Measurements from ENCODE around the gene HAUS7.
A peak's percentile ranks its signal among the peaks of the same experiment; 100 is the strongest.

Gene HAUS7

DNA sequence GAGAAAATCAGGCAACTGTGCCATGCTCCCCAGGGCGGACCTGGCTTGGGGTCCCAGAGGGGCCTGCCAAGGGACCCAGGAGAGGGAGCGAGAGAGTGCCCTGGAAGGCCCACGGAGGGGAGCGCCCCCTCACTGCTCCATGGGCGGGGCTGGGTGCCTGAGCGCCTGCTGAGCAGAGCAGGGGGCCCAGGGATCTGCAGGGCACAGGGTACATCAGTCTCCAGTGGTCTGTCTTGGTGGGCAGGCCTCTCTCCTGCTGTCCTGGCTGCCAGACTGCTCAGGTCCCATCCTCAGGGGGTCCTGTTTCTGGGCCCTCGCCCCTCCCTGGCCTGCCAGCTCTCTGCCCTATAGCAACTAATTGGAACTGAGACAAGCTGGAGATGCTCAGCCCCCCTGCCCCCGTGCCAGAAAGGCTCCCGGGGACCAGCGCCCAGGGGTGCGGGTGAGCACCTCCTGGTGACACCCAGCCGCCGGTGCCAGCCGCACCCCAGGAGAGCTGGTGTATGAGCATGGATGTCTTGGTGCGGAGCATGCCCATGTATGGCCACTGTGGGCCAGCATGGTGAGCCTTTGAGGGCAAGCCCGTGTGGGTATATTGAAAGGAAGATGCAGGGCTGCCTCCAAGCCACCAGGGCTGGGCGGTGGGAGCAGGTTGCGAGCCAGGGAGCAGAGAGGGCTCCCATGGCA is 25.7 kb upstream of the HAUS7 start:
- Histone ChIP-seq H3K4me3 (ENCODE audit: low read depth, low read length) (peak overlapping the region; percentile 55), H3K36me3 (no peaks in the 10 kb centered on the region), H3K27me3 (no peaks in the 10 kb centered on the region), H3K9me3 (no peaks in the 10 kb centered on the region), H3K4me1 (peaks cover 12% of the 10 kb centered on the region)
- DNase-seq: no peak
- TF ChIP-seq, protein P1, sequence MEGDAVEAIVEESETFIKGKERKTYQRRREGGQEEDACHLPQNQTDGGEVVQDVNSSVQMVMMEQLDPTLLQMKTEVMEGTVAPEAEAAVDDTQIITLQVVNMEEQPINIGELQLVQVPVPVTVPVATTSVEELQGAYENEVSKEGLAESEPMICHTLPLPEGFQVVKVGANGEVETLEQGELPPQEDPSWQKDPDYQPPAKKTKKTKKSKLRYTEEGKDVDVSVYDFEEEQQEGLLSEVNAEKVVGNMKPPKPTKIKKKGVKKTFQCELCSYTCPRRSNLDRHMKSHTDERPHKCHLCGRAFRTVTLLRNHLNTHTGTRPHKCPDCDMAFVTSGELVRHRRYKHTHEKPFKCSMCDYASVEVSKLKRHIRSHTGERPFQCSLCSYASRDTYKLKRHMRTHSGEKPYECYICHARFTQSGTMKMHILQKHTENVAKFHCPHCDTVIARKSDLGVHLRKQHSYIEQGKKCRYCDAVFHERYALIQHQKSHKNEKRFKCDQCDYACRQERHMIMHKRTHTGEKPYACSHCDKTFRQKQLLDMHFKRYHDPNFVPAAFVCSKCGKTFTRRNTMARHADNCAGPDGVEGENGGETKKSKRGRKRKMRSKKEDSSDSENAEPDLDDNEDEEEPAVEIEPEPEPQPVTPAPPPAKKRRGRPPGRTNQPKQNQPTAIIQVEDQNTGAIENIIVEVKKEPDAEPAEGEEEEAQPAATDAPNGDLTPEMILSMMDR (IDR thresholded peaks at IDR 0.05; ENCODE audit: low read depth, low read length): no peak

DNA sequence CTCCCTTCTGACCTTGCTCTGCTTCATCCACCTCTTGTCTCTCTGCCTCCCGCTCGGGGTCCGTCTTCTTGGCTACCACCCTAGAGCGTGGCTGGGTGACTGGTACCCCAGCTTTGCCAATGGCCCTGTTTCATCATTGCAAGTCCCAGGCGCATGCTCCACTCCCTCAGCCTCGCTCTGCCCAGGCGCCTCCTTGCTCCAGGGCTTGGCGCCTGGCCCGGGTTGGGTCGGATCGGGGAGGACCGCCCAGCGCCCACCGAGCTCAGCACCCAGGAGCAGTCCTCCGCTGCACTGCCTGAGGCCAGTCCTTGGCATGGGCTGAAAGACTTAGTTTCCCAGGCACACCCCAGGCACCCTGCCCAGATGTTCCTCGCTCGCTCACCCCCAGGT is 25.0 kb upstream of the HAUS7 start:
- peak; percentile 75 for DNase-seq
- Histone ChIP-seq H3K4me1 (peaks cover 12% of the 10 kb centered on the region), H3K27me3 (no peaks in the 10 kb centered on the region), H3K4me3 (ENCODE audit: low read depth, low read length) (peak overlapping the region; percentile 55), H3K36me3 (no peaks in the 10 kb centered on the region), H3K9me3 (no peaks in the 10 kb centered on the region)
- TF ChIP-seq, protein P1 (IDR thresholded peaks at IDR 0.05; ENCODE audit: low read depth, low read length): no peak

DNA sequence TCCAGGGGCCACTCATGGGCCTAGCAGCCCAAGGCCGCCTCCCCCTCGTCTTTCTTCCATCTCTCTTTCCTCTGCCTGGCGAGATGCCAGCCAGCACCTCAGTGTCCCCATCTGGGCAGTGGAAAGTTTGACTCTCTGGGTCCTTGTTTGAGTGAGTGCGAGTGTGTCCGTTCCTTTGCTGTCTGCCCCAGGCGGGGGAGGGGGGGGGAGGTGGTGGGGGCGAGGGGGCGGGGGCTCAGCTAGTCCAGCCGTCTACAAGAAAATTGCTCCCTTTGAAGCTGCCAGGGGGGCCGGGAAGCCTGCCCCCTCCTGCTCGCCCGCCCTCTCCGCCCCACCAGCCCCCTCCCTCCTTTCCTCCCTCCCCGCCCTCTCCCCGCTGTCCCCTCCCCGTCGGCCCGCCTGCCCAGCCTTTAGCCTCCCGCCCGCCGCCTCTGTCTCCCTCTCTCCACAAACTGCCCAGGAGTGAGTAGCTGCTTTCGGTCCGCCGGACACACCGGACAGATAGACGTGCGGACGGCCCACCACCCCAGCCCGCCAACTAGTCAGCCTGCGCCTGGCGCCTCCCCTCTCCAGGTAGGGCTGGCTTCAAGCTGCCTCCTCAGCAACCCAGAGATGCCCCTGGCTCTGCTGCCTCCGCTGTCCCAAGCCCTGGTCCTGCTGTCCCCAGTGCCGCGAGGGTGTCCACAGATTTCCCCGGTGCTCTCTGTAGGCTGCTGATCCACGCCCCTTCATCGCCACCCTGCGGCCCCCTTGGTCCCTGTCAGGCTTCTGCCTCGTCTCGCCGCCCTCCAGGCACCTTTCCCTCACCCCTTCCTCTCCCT is 24.4 kb upstream of the HAUS7 start, which contains the start of gene BGN:
BGN (plus strand) TSS at position 440 of the 821 bp plus-strand sequence. CDS start 9,652 bp downstream, outside the sequence.
- DNase-seq: peak; percentile 80
- Histone ChIP-seq H3K4me1 (peaks cover 12% of the 10 kb centered on the region), H3K9me3 (no peaks in the 10 kb centered on the region), H3K27me3 (no peaks in the 10 kb centered on the region), H3K4me3 (ENCODE audit: low read depth, low read length) (peak within 1 kb of the TSS; percentile 55), H3K36me3 (no peaks in the 10 kb centered on the region)
- TF ChIP-seq, protein P1 (IDR thresholded peaks at IDR 0.05; ENCODE audit: low read depth, low read length): peak; percentile 57

DNA sequence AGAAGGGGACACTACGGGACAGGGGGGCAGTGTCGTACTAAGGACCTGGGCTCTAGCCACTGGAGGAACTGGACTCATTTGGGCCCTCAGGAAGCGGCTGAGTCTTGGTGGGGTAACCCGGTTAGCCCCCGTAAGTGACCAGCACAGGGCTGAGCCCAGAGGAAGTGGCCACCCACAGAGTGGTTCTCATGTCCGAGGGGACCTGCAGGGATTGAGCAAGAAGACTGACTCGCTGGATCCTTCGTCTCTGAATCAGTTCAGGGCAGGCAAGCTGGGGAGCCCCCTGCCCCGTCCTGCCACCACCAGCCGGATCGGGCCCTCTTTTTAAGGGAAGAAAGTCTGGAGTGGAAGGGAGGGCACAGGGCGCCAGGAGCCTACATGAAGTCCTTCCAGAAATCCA is 23.7 kb upstream of the HAUS7 start:
- DNase-seq: no peak
- no peaks in the 10 kb centered on the region for H3K36me3 ChIP-seq
- peaks cover 9% of the 10 kb centered on the region for H3K4me1 ChIP-seq
- H3K4me3 ChIP-seq (ENCODE audit: low read depth, low read length): no peak overlapping the region; the same call in 1 of the 2 replicates
- TF ChIP-seq, protein P1 (IDR thresholded peaks at IDR 0.05; ENCODE audit: low read depth, low read length): no peak
- no peaks in the 10 kb centered on the region for H3K27me3 ChIP-seq
- H3K9me3 ChIP-seq: no peaks in the 10 kb centered on the region

DNA sequence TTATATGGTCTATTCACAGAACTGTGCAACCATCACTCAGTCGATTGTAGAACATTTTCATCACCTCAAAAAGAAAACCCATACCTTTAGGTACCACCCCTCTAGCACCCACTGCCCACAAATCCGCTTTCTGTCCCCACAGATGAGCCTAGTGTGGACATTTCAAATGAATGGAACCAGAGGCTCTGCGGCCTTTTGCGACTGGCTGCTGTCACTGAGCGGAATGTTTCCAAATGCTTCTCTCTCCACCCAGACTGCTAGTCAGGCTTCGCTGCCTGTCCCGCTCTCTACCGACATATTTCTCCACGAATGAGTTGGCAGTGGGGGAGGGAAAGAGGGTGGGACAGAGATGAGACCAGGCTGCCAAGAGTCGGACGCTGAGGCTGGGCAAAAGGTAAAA is 22.7 kb upstream of the HAUS7 start:
- DNase-seq: no peak
- Histone ChIP-seq H3K4me3 (ENCODE audit: low read depth, low read length) (no peak overlapping the region), H3K27me3 (no peaks in the 10 kb centered on the region), H3K36me3 (no peaks in the 10 kb centered on the region), H3K4me1 (peaks cover 11% of the 10 kb centered on the region), H3K9me3 (no peaks in the 10 kb centered on the region)
- TF ChIP-seq, protein P1 (IDR thresholded peaks at IDR 0.05; ENCODE audit: low read depth, low read length): no peak

DNA sequence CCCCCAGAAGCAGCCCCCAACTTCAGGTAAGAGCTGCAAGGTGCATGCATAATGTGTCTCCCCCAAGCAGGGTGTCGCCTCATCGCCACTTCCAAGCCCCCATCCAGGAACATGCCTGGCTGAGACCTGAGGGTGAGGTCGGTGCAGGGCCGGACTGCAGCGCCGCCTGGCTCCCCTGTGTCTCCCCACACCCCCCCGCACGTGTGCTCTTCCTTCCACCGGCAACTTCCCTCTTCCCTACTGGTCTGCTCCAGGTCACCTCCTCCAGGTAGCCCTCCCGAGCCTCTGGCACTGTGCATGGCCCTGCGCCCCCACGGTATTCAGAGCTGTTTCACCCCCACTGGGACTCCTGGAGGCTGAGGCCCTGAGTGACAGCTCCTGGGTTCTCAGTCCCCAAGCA is 22.2 kb upstream of the HAUS7 start:
- no peak overlapping the region for H3K4me3 ChIP-seq (ENCODE audit: low read depth, low read length)
- TF ChIP-seq, protein P1 (IDR thresholded peaks at IDR 0.05; ENCODE audit: low read depth, low read length): no peak
- peaks cover 16% of the 10 kb centered on the region for H3K4me1 ChIP-seq
- H3K36me3 ChIP-seq: no peaks in the 10 kb centered on the region
- no peaks in the 10 kb centered on the region for H3K9me3 ChIP-seq
- H3K27me3 ChIP-seq: no peaks in the 10 kb centered on the region
- no peak for DNase-seq
